Sciatic nerve (tissue), 2 donors: Measurements from ENCODE around the gene SPOPL. TPM values are rescaled to one million over a fixed set of nuclear protein-coding genes. Genes with fewer than 3 reads are reported as not detected.
"Not testable (repeated sequence)": the region's sequence is repeated elsewhere in the genome, so short reads cannot be mapped to it uniquely, and the experiment has no call there.

Experiments used
- ATAC-seq: fragments of 200-7000 bp; cut with Tn5 transposase; one replicate; pipeline ENCODE4 v1.9.1; 2020; ENCODE audit warnings: mild to moderate bottlenecking, moderate library complexity
- DNase-seq: peaks from one replicate; pipeline ENCODE4 v3.0.0-alpha.2; 2020; ENCODE audit warnings: low spot score
- intact Hi-C: fragments of 100-400 bp; cut with DNase I; formaldehyde crosslinking; loops from one replicate; pipeline ENCODE4 v1.14.2; 2022
- total RNA-seq: library from RNA; stranded (reverse); fragmentation: NEBNext Ultra II Directional; extraction: Animal tissue kit (Norgen Biotek cat#: 25700); gene quantifications from one replicate; pipeline ENCODE4 v1.2.1, GENCODE V29; 2021
- donor health status: DM: no; HTN: no; CAD: no.
- donor health status: DM: no; HTN: no; CAD: no.

SPOPL gene
- total RNA-seq, 1 donor from 2014 or later, result 24.2 TPM

- ATAC-seq (no peak), DNase-seq (no peak)
- intact Hi-C loops, result no loop called here
Measured at GRCh38 chr2:138516030-138516704, 14.6 kb downstream of the SPOPL start.

DNA sequence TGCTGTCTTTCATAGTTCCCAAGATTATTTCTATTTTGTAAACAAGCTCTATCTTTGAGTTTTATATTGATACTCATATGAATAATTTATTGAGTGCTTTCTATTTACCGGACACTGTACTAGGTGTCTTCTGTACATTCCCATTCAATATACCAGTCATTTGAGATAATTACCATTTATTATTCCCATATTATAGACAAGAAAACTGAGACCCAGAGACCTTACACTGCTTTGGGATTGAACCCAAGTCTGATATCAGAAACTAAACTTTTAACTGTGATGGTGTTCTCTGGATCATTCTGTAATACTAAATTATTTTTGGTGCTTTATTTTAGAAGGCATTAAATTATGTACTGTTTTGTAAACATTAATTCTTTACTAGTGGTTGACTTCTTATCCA is 17.3 kb downstream of the SPOPL start:
- DNase-seq, result no peak
- intact Hi-C loops, result no loop called here
- ATAC-seq, result no peak

- ATAC-seq (no peak), DNase-seq (no peak)
- intact Hi-C loops, result no loop called here
Measured at GRCh38 chr2:138521821-138522220, 20.3 kb downstream of the SPOPL start.

DNA sequence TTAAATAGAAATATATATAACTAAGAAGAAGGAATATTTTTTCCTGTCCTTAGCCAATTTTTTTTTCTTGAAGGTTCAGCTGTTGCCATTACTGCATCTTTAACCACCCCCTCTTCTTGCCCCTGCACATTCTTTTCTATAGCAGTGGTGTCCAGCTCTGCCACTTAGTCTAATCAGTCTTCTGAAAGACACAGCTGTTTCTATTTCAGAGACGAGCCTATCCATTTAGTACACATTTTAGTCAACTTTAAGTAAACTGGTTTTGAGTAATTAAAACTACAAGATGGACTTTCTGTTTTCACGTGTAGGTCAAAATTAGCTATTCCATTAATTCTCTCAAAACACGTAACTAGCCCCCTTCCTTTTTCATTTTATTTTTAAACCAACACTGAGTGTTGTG is 21.0 kb downstream of the SPOPL start:
- intact Hi-C loops, result no loop called here

GRCh38 chr2:138523018-138523672 is 21.6 kb downstream of the SPOPL start:
- intact Hi-C loops, DNase-seq, ATAC-seq: not testable (repeated sequence)

More for the DNA sequence above, 21.0 kb downstream of the SPOPL start:
- ATAC-seq (no peak), DNase-seq (no peak)

GRCh38 chr2:138523673-138524042 is 22.1 kb downstream of the SPOPL start:
- intact Hi-C loops, DNase-seq, ATAC-seq: not testable (repeated sequence)

DNA sequence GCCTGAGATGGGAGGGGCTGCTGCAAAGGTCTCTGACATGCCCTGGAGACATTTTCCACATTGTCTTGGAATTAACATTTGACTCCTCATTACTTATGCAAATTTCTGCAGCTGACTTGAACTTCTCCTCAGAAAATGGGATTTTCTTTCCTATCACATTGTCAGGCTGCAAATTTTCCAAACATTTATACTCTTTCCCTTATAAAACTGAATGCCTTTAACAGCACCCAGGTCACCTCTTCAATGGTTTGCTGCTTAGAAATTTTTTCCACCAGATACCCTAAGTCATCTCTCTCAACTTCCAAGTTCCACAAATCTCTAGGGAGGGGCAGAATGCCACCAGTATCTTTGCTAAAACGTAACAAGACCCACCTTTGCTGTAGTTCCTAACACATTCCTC is 22.8 kb downstream of the SPOPL start:
- DNase-seq, ATAC-seq, intact Hi-C loops: not testable (repeated sequence)

DNA sequence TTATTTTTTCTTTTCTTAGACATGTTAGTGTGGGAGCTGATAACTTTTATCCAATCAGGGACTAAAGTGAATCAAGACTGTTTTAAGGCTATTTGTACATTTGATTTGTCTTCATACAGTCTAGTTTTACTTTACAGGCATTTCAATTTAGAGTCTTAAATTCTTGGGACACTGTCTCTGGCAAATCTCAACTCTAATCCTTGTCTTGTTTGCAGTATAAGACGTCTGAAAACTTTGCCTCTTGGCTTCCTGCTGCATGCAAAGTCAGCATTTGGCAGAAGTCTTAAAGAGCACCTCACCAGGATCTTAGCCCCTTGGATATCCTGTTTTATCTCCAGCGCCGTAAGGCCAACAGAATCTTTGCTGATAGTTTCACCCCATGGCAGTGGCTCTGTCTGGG is 30.3 kb downstream of the SPOPL start:
- intact Hi-C loops, result no loop called here
- no peak for DNase-seq
- no peak for ATAC-seq

- intact Hi-C loops, result no loop called here
- DNase-seq (no peak), ATAC-seq (no peak)
Measured at GRCh38 chr2:138534791-138535190, 33.2 kb downstream of the SPOPL start.

DNA sequence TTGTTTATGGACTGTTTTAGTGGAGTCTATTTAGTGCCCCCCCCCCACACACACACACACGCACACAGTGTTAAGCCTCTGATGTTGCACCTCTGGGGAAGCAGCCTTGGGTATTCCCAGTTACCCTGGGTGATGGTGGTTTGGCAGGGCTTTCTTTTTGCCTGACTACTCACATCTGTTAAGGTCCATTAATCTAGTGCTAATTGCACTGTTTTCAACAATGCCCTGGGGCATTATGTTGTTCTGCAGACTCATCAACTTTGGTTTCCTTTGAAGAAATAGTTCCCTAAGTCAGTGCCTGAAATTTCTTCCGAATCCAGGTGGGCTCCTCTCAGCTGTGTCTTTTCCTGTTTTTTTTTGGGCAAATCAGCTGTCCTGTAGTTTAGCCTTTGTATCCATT is 34.7 kb downstream of the SPOPL start:
- no peak for ATAC-seq
- DNase-seq, result no peak
- intact Hi-C loops, result no loop called here

DNA sequence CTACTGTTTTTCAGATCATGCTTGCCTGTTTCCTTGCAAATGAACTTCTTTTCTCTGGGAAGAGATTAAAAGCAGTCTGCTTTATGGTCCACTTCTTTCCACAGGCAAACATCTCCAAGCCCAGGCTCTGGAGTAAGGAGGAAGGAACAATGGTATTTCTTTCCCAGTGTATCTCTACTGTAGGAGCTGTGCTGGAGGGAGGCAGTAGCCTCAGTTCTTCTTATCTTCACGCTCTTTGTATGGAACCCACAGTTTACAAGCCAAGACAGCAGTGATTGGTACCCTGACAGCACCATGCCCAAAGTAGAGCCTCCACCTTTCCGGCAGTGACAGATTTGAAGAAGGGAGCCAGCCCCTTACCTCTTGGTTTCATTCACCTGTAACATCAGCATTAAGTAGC is 35.2 kb downstream of the SPOPL start:
- ATAC-seq (no peak), DNase-seq (no peak)
- intact Hi-C loops, result no loop called here

DNA sequence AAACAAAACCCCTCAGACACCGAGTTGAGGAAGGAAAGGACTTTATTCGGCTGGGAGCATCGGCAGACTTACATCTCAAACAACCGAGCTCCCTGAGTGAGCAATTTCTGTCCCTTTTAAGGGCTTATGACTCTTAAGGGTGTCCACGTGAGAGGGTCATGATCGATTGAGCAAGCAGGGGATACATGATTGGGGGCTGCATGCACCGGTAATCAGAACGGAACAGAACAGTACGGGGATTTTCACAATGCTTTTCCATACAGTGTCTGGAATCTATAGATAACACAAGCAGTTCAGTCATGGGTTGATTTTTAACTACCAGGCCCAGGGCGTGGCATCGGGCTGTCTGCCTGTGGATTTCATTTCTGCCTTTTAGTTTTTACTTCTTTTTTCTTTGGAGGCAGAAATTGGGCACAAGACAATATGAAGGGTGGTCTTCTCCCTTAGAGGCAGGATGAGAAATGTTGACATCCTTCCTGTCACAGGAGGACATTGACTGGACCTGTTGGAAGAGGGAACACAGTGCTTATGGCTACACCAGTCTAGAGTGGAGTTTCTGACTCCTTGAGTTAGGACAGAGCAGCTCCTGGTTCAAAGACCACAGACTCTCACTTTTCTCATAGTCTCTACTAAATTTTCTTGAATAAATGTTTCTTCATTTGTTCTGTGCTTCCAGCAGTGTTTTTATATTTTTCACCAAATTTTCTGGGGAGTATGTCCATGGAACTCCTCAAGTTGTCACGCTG is 35.8 kb downstream of the SPOPL start:
- no peak for ATAC-seq
- intact Hi-C loops, result no loop called here
- DNase-seq, result no peak

DNA sequence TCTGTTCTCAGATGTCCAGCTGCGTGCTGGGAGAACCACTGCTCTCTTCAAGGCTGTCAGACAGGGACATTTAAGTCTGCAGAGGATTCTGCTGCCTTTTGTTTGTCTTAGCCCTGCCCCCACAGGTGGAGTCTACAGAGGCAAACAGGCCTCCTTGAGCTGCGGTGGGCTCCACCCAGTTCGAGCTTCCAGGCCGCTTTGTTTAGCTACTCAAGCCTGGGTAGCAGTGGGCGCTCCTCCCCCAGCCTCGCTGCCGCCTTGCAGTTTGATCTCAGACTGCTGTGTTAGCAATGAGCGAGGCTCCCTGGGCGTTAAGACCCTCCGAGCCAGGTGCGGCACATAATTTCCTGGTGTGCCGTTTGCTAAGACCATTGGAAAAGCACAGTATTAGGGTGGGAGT is 42.6 kb downstream of the SPOPL start:
- DNase-seq, intact Hi-C loops, ATAC-seq: not testable (repeated sequence)

GRCh38 chr2:138548796-138549195 is 47.2 kb downstream of the SPOPL start:
- intact Hi-C loops, result no loop called here
- DNase-seq (no peak), ATAC-seq (no peak)

GRCh38 chr2:138550172-138550571 is 48.6 kb downstream of the SPOPL start:
- ATAC-seq (no peak), DNase-seq (no peak)
- intact Hi-C loops, result no loop called here

DNA sequence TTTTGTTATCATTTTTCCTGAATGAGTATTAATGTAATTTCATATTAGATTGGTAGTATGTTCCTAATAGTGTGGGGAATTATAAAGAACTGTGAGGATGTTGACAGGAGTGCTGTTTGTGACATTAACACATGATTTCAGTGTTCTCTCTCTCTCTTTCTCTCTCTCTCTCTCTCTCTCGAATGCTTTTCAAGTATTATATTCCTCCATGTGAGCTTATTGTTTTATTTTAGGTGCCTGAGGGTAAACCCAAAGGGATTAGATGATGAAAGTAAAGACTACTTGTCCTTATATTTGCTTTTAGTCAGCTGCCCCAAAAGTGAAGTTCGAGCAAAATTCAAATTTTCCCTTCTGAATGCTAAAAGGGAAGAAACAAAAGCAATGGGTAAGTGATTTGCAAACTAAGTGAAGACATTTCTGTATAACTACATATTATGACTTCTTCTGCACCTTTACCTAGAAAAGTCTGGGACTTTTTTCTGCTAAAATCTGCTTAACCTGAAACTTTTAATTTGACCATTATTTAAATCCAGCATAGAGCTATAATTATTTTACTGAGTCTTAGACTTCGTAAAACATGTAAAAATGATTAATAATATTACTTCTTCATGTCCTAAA is 49.2 kb downstream of the SPOPL start:
- no peak for DNase-seq
- intact Hi-C loops, result no loop called here
- no peak for ATAC-seq

- DNase-seq (no peak), ATAC-seq (no peak)
- intact Hi-C loops, result no loop called here
Measured at GRCh38 chr2:138554123-138554522, 52.6 kb downstream of the SPOPL start.

DNA sequence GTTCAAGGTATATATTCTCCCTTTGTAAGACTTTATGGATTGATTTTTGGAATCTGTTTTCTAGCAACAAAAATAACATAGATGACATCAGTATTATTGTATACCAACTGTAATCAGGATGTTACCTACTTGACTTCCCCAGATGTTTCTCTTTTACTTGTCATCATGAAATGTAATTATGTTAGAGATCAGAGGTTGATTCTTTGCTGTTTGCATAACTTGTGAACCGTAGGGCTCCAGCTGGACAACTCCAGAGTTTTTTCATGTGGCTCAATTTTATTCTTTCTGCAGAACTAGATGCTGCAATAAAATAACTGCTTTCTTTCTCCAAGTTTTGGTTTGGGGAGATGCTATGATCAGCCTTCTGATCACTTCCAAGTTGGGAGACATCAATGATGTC is 58.1 kb downstream of the SPOPL start:
- intact Hi-C loops, result no loop called here
- no peak for ATAC-seq
- no peak for DNase-seq

DNA sequence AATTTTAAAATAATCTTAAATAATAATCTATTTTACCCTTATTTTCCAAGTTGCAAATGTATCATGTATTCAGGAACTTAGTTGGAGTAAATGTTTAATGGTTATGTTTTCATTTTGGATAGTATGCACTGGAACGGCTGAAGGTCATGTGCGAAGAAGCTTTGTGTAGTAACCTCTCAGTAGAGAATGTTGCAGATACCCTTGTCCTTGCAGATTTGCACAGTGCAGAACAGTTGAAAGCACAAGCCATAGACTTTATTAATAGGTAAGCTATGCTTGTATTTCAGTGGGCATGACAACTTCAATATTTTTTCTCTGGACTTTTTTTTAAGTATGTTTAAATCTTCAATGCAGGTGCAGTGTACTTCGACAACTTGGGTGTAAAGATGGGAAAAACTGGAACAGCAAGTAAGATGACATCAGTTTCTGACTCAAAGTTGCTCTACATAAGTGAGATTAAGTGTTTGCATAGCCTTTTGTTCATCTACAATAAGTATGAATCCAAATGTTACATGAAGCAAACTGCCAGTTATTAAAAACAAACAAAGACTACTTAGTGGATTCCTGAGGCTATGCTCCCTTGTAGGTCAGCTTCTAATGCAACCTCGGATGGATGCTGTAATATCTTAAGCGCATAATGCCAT is 63.1 kb downstream of the SPOPL start:
- intact Hi-C loops, result no loop called here
- DNase-seq, result no peak
- no peak for ATAC-seq
